Activated B cell treated with CpG ODN at 0.5 μM for 24 hours (primary cell): ENCODE measurements around the gene WNT2B. TPM values are rescaled to one million over a fixed set of nuclear protein-coding genes. Genes with fewer than 3 reads are reported as not detected.
A peak's percentile ranks its signal among the peaks of the same experiment; 100 is the strongest.

ENCODE experiments used
- ATAC-seq: fragments of 200-7000 bp; cut with Tn5 transposase; one replicate; pipeline ENCODE4 v1.10.0; 2021; ENCODE audit warnings: low read depth, mild to moderate bottlenecking, moderate library complexity
- CTCF ChIA-PET: fragments of 350-600 bp; sonication (Branson Sonifier 250); formaldehyde crosslinking; loops from one replicate; lab custom pipeline; 2021; ENCODE audit warnings: antibody characterized with exemption; lab: Charles Lee
- POLR2A ChIA-PET: fragments of 350-600 bp; sonication (Branson Sonifier 250); formaldehyde crosslinking; loops from one replicate; lab custom pipeline; 2021; ENCODE audit warnings: antibody characterized with exemption; lab: Charles Lee
- DNase-seq: peaks from one replicate; pipeline ENCODE4 v3.0.0; 2022
- H3K27ac Mint-ChIP-seq: one replicate; pipeline ENCODE4 v1.8.0; 2020; ENCODE audit warnings: mixed read lengths
- H3K27me3 Mint-ChIP-seq: one replicate; pipeline ENCODE4 v1.8.0; 2021; ENCODE audit warnings: mixed read lengths
- H3K36me3 Mint-ChIP-seq: one replicate; pipeline ENCODE4 v1.8.0; 2021; ENCODE audit warnings: low read depth, mixed read lengths
- H3K4me1 Mint-ChIP-seq: one replicate; pipeline ENCODE4 v1.8.0; 2021; ENCODE audit warnings: mixed read lengths
- H3K4me3 Mint-ChIP-seq: one replicate; pipeline ENCODE4 v1.8.0; 2020; ENCODE audit warnings: mild to moderate bottlenecking, mixed read lengths
- H3K9me3 Mint-ChIP-seq: one replicate; pipeline ENCODE4 v1.8.0; 2020; ENCODE audit warnings: mixed read lengths
- CTCF ChIP-seq: fragments of 200-600 bp; IDR thresholded peaks from one replicate; pipeline ENCODE4 v1.8.0; 2022; ENCODE audit warnings: antibody characterized with exemption, mild to moderate bottlenecking
- intact Hi-C: fragments of 100-400 bp; cut with micrococcal nuclease; formaldehyde crosslinking; loops from one replicate; pipeline ENCODE4 v1.15.1; 2024
- total RNA-seq: library from RNA; stranded (reverse); gene quantifications from 2 replicates; pipeline ENCODE4 v1.2.3, GENCODE V29; 2022

WNT2B gene
- total RNA-seq, 1 donor from 2014 or later = 1.4 TPM

- TF ChIP-seq CTCF = no peak
- CTCF ChIA-PET = no interaction called here
- H3K4me1 Mint-ChIP-seq = peaks cover 46% of the 10 kb centered on the region
- POLR2A ChIA-PET = no interaction called here
- intact Hi-C loops = loop anchor here (10.0 kb wide), 1 partner anchor 168 kb away; the partner anchor contains the start of gene MOV10
- H3K9me3 Mint-ChIP-seq = no peaks in the 10 kb centered on the region
- peak overlapping the region; percentile 30 for H3K4me3 Mint-ChIP-seq
- ATAC-seq = no peak
- peaks cover 23% of the 10 kb centered on the region for H3K27me3 Mint-ChIP-seq
- no peak overlapping the region for H3K27ac Mint-ChIP-seq
- H3K36me3 Mint-ChIP-seq = no peaks in the 10 kb centered on the region
- DNase-seq = no peak
Observed at GRCh38 chr1:112506731-112507130, 2.0 kb upstream of the WNT2B start.

GRCh38 chr1:112507336-112507735 lies 1.4 kb upstream of the WNT2B start:
- POLR2A ChIA-PET = interaction anchor here (1.7 kb wide), 1 partner anchor 112 kb away, joined by 6 read pairs; the partner anchor contains the start of genes CAPZA1 and ST7L
- H3K27me3 Mint-ChIP-seq = peaks cover 20% of the 10 kb centered on the region

GRCh38 chr1:112507921-112508277 lies 866 bp upstream of the WNT2B start:
- H3K36me3 Mint-ChIP-seq = no peaks in the 10 kb centered on the region
- H3K9me3 Mint-ChIP-seq = no peaks in the 10 kb centered on the region
- no peak for TF ChIP-seq CTCF
- peaks cover 38% of the 10 kb centered on the region for H3K4me1 Mint-ChIP-seq
- peak; percentile 56 for ATAC-seq
- H3K4me3 Mint-ChIP-seq = peak overlapping the region; percentile 79
- ChIA-PET POLR2A (interaction anchor here (1.2 to 1.7 kb wide), 2 partner anchors 42 to 111 kb away, joined by 6 read pairs; partner anchors contain the start of genes CAPZA1 and ST7L), CTCF (no interaction called here)
- no peak overlapping the region for H3K27ac Mint-ChIP-seq
- peaks cover 14% of the 10 kb centered on the region for H3K27me3 Mint-ChIP-seq
- DNase-seq = peak; percentile 25
- intact Hi-C loops = loop anchor here (1.0 to 10.0 kb wide), 2 partner anchors 42 to 167 kb away; partner anchors contain the start of gene MOV10

More at GRCh38 chr1:112507336-112507735, 1.4 kb upstream of the WNT2B start:
- H3K4me1 Mint-ChIP-seq = peaks cover 43% of the 10 kb centered on the region
- intact Hi-C loops = loop anchor here (10.0 kb wide), 1 partner anchor 167 kb away; the partner anchor contains the start of gene MOV10
- peak overlapping the region; percentile 79 for H3K4me3 Mint-ChIP-seq
- no peaks in the 10 kb centered on the region for H3K9me3 Mint-ChIP-seq
- H3K36me3 Mint-ChIP-seq = no peaks in the 10 kb centered on the region
- CTCF ChIA-PET = no interaction called here
- ATAC-seq (no peak), DNase-seq (no peak)
- H3K27ac Mint-ChIP-seq = no peak overlapping the region
- no peak for TF ChIP-seq CTCF

- DNase-seq (peak; percentile 41), ATAC-seq (peak; percentile 53)
- intact Hi-C loops = loop anchor here (10.0 kb wide), 1 partner anchor 166 kb away; the partner anchor contains the start of gene MOV10
- Mint-ChIP-seq H3K9me3 (no peaks in the 10 kb centered on the region), H3K4me1 (peaks cover 38% of the 10 kb centered on the region), H3K36me3 (no peaks in the 10 kb centered on the region), H3K4me3 (peak overlapping the region; percentile 56), H3K27ac (no peak overlapping the region), H3K27me3 (peaks cover 5% of the 10 kb centered on the region)
- ChIA-PET POLR2A (interaction anchor here (1.2 to 1.7 kb wide), 2 partner anchors 43 to 110 kb away, joined by 6 read pairs; partner anchors contain the start of genes CAPZA1 and ST7L), CTCF (no interaction called here)
- no peak for TF ChIP-seq CTCF
Observed at GRCh38 chr1:112509005-112509659, 367 bp downstream of the WNT2B start.

GRCh38 chr1:112509660-112510178 lies 954 bp downstream of the WNT2B start:
- ATAC-seq (no peak), DNase-seq (no peak)
- peak overlapping the region; percentile 65 for H3K4me3 Mint-ChIP-seq
- H3K27ac Mint-ChIP-seq = no peak overlapping the region
- H3K9me3 Mint-ChIP-seq = no peaks in the 10 kb centered on the region
- H3K36me3 Mint-ChIP-seq = no peaks in the 10 kb centered on the region
- peaks cover 5% of the 10 kb centered on the region for H3K27me3 Mint-ChIP-seq
- peaks cover 36% of the 10 kb centered on the region for H3K4me1 Mint-ChIP-seq
- POLR2A ChIA-PET = no interaction called here
- intact Hi-C loops = loop anchor here (10.0 kb wide), 1 partner anchor 165 kb away; the partner anchor contains the start of gene MOV10
- CTCF ChIA-PET = no interaction called here
- no peak for TF ChIP-seq CTCF
